Left ventricle myocardium inferior (tissue), 1 donor: ENCODE measurements around the gene HOXB6. TPM values are rescaled to one million over a fixed set of nuclear protein-coding genes. Genes with fewer than 3 reads are reported as not detected.
A peak's percentile ranks its signal among the peaks of the same experiment; 100 is the strongest.

ENCODE experiments used
- DNase-seq: peaks from one replicate; pipeline ENCODE4 v3.0.0-alpha.2; 2020
- H3K27ac ChIP-seq: fragments of 200-600 bp; replicated peaks from 2 replicates; pipeline ENCODE4 v1.8.0; 2021
- H3K27me3 ChIP-seq: fragments of 200-600 bp; 2 replicates; pipeline ENCODE4 v1.8.0; 2021; ENCODE audit warnings: low read depth
- H3K36me3 ChIP-seq: fragments of 200-600 bp; 2 replicates; pipeline ENCODE4 v1.8.0; 2021
- H3K4me1 ChIP-seq: fragments of 200-600 bp; 2 replicates; pipeline ENCODE4 v1.8.0; 2021
- H3K4me3 ChIP-seq: fragments of 200-600 bp; 2 replicates; pipeline ENCODE4 v1.8.0; 2021; ENCODE audit warnings: mild to moderate bottlenecking, moderate library complexity
- H3K9me3 ChIP-seq: fragments of 200-600 bp; replicated peaks from 2 replicates; pipeline ENCODE4 v1.8.0; 2021
- intact Hi-C: fragments of 100-400 bp; cut with micrococcal nuclease; formaldehyde crosslinking; loops from one replicate; pipeline ENCODE4 v1.11.0; 2022
- total RNA-seq: library from RNA; stranded (reverse); fragmentation: NEBNext Ultra II Directional; extraction: Animal tissue kit (Norgen Biotek cat#: 25700); gene quantifications from one replicate; pipeline ENCODE4 v1.2.1, GENCODE V29; 2021
- TF ChIP-seq, protein P1 (sequence below): fragments of 200-600 bp; IDR thresholded peaks from 2 replicates; pipeline ENCODE4 v1.8.0; 2021; ENCODE audit warnings: antibody characterized with exemption, mild to moderate bottlenecking, borderline replicate concordance
- donor health status: DM: no; HTN: yes; CAD: no; lungs with severe emphysema.

Gene HOXB6
- total RNA-seq, 1 donor from 2014 or later, result 0.66 TPM

DNA sequence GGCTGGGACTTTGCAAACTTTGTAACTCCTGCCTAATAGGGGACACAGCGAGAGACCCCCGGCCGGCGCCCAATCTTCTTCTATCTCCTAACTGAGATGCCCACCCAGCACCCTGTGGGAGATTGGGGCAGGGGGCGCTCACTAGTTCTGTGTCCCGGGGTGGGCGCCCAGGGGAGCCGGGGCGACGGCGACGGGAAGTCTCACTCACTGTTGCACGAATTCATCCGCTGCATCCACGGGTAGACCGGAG is 7.3 kb downstream of the HOXB6 start:
- Histone ChIP-seq H3K4me1 (peaks cover 42% of the 10 kb centered on the region), H3K27me3 (peaks cover 100% of the 10 kb centered on the region)

GRCh38 chr17:48596735-48597527 is 7.9 kb downstream of the HOXB6 start:
- intact Hi-C loops, result no loop called here
- peak overlapping the region; percentile 60 for H3K27ac ChIP-seq
- H3K27me3 ChIP-seq, result peaks cover 100% of the 10 kb centered on the region
- no peak for DNase-seq
- peaks cover 38% of the 10 kb centered on the region for H3K4me1 ChIP-seq
- TF ChIP-seq, protein P1, sequence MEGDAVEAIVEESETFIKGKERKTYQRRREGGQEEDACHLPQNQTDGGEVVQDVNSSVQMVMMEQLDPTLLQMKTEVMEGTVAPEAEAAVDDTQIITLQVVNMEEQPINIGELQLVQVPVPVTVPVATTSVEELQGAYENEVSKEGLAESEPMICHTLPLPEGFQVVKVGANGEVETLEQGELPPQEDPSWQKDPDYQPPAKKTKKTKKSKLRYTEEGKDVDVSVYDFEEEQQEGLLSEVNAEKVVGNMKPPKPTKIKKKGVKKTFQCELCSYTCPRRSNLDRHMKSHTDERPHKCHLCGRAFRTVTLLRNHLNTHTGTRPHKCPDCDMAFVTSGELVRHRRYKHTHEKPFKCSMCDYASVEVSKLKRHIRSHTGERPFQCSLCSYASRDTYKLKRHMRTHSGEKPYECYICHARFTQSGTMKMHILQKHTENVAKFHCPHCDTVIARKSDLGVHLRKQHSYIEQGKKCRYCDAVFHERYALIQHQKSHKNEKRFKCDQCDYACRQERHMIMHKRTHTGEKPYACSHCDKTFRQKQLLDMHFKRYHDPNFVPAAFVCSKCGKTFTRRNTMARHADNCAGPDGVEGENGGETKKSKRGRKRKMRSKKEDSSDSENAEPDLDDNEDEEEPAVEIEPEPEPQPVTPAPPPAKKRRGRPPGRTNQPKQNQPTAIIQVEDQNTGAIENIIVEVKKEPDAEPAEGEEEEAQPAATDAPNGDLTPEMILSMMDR, result no peak
- H3K36me3 ChIP-seq, result no peaks in the 10 kb centered on the region
- H3K4me3 ChIP-seq, result peak overlapping the region; percentile 63
- H3K9me3 ChIP-seq, result no peaks in the 10 kb centered on the region

More for the DNA sequence above, 7.3 kb downstream of the HOXB6 start:
- H3K27ac ChIP-seq, result peak overlapping the region; percentile 60
- no peak for DNase-seq
- H3K4me3 ChIP-seq, result peak overlapping the region; percentile 63
- TF ChIP-seq, protein P1, result no peak
- H3K9me3 ChIP-seq, result no peaks in the 10 kb centered on the region
- intact Hi-C loops, result no loop called here
- no peaks in the 10 kb centered on the region for H3K36me3 ChIP-seq

GRCh38 chr17:48596000-48596734 is 8.6 kb downstream of the HOXB6 start:
- TF ChIP-seq, protein P1, result no peak
- no peak overlapping the region for H3K27ac ChIP-seq
- no peaks in the 10 kb centered on the region for H3K36me3 ChIP-seq
- H3K4me1 ChIP-seq, result peaks cover 38% of the 10 kb centered on the region
- H3K9me3 ChIP-seq, result no peaks in the 10 kb centered on the region
- H3K4me3 ChIP-seq, result peak overlapping the region; percentile 63
- H3K27me3 ChIP-seq, result peaks cover 100% of the 10 kb centered on the region
- DNase-seq, result no peak
- intact Hi-C loops, result no loop called here

GRCh38 chr17:48595278-48595999 is 9.3 kb downstream of the HOXB6 start:
- intact Hi-C loops, result no loop called here
- H3K9me3 ChIP-seq, result no peaks in the 10 kb centered on the region
- no peaks in the 10 kb centered on the region for H3K36me3 ChIP-seq
- TF ChIP-seq, protein P1, result no peak
- H3K4me3 ChIP-seq, result no peak overlapping the region
- no peak overlapping the region for H3K27ac ChIP-seq
- DNase-seq, result no peak
- peaks cover 38% of the 10 kb centered on the region for H3K4me1 ChIP-seq
- peaks cover 100% of the 10 kb centered on the region for H3K27me3 ChIP-seq

DNA sequence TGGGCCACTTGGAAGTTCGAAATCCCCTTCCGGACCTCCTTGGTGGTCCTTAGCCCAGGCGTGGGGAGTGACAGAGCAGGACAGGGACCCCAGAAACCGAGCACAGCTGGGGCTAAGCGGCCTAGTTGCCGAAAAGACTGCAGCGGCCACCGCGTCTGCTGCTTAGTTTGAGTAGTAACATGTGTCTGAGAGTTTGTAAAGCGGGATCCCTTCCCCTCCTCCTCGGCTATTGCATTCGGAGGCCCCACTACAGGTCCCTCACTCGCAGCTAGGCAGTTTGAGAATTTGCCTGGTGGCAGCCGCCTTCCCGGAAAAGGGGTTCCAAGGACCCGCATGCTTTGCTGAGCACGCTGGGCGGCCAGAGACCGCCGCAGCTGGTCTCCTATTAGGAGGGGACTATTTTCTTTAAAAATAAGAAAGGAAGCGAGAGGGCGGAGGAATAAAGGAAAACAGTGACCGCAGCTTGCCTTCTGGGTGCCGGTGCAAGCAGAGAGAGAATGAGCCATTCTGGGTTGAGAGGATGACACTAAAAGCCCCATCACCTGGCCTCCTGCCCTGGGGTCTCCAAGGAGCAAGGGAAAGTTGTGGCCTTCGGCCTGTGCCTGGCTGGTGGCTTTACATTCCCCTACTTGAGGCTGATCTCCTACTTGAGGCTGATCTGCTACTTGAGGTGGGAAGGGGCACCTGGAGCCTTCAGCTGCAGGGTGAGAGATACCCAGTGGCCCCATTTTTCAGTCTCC is 10.1 kb downstream of the HOXB6 start:
- H3K9me3 ChIP-seq, result no peaks in the 10 kb centered on the region
- H3K27me3 ChIP-seq, result peaks cover 100% of the 10 kb centered on the region
- H3K4me1 ChIP-seq, result peaks cover 38% of the 10 kb centered on the region
- no peak overlapping the region for H3K27ac ChIP-seq
- intact Hi-C loops, result no loop called here
- DNase-seq, result no peak
- no peaks in the 10 kb centered on the region for H3K36me3 ChIP-seq
- TF ChIP-seq, protein P1, result no peak
- no peak overlapping the region for H3K4me3 ChIP-seq
